Fibroblast of the aortic adventitia (primary cell): ENCODE measurements around the gene FRMPD4. TPM values are rescaled to one million over a fixed set of nuclear protein-coding genes. Genes with fewer than 3 reads are reported as not detected.
A peak's percentile ranks its signal among the peaks of the same experiment; 100 is the strongest.

Source experiments
- DNase-seq: peaks from one replicate; pipeline ENCODE4 v3.0.0-alpha.2; 2010; ENCODE audit warnings: low read depth
- H3K4me3 ChIP-seq: 2 replicates; pipeline ENCODE4 v1.5.1; 2011; ENCODE audit warnings: low read depth, mild to moderate bottlenecking, control low read depth, low read length, moderate library complexity
- total RNA-seq: library from RNA; depleted of rRNA; stranded (reverse); fragments of >200 nt; gene quantifications from 2 replicates; pipeline ENCODE4 v1.2.3, GENCODE V29; 2012; ENCODE audit warnings: low replicate concordance
- TF ChIP-seq, protein P1 (sequence below): IDR thresholded peaks from 2 replicates; pipeline ENCODE4 v1.5.1; 2011; ENCODE audit warnings: mild to moderate bottlenecking, low read length, control low read depth, inconsistent platforms; ENCODE audit not compliant: insufficient read depth

FRMPD4 gene
- total RNA-seq, 1 donor: 5.0 TPM

DNA sequence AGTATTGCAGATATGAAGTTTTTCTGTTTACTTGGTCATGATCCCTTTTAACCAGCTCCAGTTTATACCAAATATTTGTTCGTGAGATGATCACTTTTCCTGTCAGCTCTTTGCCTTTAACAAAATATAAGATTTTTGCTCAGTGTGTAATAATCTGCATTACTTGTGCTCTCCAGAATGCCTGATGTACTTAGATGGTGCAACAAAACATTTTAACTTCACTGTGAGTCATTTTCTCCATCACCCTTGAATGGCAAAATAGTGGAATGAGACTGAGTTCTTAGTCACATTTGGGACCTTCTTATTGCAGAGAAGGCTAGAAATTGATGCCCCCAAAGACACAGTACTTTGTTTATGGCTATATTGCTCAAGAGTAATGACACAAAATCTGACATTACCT lies 252.0 kb downstream of the FRMPD4 start:
- H3K4me3 ChIP-seq: no peak overlapping the region
- peak; percentile 52 for DNase-seq
- TF ChIP-seq, protein P1, sequence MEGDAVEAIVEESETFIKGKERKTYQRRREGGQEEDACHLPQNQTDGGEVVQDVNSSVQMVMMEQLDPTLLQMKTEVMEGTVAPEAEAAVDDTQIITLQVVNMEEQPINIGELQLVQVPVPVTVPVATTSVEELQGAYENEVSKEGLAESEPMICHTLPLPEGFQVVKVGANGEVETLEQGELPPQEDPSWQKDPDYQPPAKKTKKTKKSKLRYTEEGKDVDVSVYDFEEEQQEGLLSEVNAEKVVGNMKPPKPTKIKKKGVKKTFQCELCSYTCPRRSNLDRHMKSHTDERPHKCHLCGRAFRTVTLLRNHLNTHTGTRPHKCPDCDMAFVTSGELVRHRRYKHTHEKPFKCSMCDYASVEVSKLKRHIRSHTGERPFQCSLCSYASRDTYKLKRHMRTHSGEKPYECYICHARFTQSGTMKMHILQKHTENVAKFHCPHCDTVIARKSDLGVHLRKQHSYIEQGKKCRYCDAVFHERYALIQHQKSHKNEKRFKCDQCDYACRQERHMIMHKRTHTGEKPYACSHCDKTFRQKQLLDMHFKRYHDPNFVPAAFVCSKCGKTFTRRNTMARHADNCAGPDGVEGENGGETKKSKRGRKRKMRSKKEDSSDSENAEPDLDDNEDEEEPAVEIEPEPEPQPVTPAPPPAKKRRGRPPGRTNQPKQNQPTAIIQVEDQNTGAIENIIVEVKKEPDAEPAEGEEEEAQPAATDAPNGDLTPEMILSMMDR: no peak

DNA sequence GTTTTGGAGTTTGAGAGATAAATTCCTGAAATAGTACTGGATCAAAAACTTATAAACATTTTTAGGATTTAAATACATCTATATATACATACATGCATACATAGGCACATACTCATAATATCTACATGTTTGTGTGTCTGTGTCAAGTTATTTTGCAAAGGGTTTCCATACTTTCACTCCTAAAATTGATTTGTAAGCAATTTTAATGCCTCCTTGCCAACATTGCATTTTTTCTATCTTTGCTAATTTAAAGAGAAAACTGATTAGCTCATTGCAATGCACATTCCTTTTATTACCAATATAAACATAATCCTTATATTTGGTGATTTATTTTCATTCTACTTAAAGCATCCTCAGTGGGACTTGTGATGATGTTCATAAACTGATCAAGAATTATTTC lies 258.3 kb downstream of the FRMPD4 start:
- TF ChIP-seq, protein P1: no peak
- H3K4me3 ChIP-seq: no peak overlapping the region
- DNase-seq: no peak

DNA sequence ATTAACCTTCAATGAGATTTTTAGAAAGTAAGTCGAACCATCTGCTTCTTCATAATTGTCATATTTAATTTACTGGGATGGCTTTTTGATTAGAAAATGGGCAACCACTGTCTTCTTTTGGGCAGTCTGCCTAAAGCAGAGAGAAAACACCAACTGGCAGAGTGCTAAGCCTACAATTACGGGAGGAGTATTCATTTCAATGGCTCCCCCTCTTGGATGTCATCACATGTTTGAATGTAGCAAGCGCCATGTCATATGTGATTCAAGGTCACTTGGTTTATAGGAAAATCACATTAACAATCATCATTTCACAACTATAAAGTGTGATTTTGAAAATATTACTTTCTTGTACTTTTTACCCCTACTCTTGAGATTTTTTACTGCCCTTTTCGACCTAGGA lies 261.9 kb downstream of the FRMPD4 start:
- DNase-seq: no peak
- TF ChIP-seq, protein P1: no peak
- H3K4me3 ChIP-seq: no peak overlapping the region

DNA sequence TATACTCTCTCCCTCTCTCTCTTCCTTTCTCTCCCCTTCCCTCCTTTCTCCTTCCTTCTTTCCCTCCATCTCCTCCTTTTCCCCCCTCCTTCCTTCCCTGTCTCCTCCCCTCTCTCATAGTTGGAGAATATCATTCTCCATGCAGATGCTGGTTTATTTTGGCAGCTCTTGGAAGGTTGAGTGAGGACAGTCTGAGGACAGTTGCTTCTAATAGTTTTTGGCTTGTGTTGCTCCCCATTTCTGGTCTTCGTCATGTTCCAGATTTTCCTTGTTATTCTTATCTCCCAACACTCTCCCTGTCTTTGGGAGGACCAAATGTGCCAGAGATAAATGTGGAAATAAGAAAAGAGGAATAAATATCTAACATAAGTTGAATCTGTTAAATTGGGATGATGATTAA lies 263.0 kb downstream of the FRMPD4 start:
- H3K4me3 ChIP-seq: no peak overlapping the region
- TF ChIP-seq, protein P1: no peak
- peak; percentile 64 for DNase-seq

DNA sequence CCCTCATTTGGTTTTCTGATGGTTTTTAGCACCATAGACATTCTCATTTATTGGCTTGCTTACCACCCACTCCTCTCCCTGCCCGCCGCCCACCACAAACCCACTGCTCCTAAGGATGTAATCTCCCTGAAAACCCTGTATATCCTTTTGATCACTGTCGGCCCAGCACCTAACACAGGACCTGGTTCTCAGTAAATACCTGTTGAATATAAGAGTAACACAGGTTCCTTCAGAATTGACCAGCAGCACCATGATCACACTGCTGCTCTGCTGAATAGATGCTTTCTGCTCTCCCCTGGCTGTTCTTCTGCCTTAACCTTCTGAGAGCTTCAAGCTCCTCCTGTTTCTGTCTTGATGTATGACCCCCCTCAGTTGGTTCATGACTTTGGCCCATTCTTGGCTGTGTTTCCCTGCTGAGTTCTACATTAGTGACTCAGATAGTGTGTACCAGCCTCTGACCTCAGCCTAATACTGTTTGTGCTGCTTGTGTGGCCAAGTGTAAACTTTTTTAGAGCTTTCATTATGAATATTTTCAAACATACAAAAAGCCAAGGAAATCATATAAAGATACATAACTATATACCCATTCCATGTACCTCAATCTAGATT lies 265.3 kb downstream of the FRMPD4 start:
- no peak for DNase-seq
- TF ChIP-seq, protein P1: no peak
- H3K4me3 ChIP-seq: no peak overlapping the region

DNA sequence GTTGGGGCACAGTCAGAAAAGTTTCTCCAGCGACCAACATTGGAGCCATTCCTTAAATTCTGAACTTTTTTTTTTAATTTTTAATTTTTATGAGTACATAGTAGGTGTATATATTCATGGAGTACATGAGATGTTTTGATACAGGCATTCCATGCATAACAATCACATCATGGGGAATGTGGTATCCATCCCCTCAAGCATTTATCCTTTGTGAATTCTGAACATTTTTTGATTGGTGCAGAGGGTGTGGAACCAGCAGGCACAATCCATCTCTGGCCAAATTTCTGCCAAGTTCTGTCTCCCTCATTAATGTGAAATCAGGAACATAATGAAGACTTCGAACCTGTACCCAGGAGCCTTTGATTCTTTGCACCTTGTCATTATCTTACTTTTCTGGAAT lies 267.0 kb downstream of the FRMPD4 start:
- no peak for DNase-seq
- TF ChIP-seq, protein P1: no peak
- no peak overlapping the region for H3K4me3 ChIP-seq

DNA sequence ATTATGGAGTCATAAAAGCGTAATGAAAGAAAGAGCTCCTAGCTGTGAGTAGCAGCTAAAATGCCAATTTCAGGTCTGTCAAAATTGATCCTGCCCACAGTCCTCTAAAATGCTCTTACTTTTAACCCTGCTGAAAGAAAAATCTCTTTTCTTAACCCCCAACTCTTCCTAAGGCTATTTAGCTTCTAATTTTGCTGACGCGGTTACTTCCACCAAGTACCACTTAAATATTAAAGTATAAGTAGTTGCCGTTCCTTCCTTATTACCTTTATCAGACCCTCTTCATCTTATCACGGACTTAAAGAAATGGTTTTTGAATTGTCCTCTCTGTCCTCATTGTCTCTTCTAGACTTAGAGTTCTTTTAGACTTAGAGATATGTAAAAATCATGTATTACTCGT lies 272.2 kb downstream of the FRMPD4 start:
- no peak for DNase-seq
- TF ChIP-seq, protein P1: no peak

More for the DNA sequence above, 272.2 kb downstream of the FRMPD4 start:
- H3K4me3 ChIP-seq: no peak overlapping the region
